ENCODE measurements around the gene PNPLA5. TPM values are rescaled to one million over a fixed set of nuclear protein-coding genes. Genes with fewer than 3 reads are reported as not detected.

PNPLA5 gene
- total RNA-seq, 1 donor from 2014 or later = not detected

DNA sequence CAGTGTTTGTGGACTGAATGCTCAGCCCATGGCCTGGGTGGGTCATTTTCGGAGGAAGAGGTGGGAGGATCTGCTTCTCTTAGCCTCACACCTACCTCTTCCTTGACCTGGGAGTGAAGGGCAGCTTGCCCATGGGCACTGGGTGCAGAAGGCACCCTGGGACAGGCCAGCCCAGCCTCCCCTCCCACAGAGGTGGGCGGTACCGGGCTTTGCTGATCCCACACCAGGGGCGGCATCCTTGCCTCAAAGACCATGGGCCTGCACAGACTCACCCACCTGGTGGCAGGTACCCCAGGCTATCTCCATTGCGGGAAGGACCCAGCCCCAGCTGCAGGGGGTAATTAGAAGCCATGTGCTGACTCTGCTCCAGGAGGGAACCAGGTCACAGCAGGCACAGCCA lies 1.5 kb upstream of the PNPLA5 start:
- no peak overlapping the region for H3K4me3 Mint-ChIP-seq
- no peak overlapping the region for H3K27ac Mint-ChIP-seq
- H3K9me3 Mint-ChIP-seq = no peaks in the 10 kb centered on the region
- intact Hi-C loops (cut with micrococcal nuclease) = no loop called here
- DNase-seq (ENCODE audit: low spot score) = no peak
- H3K36me3 Mint-ChIP-seq (ENCODE audit: low read depth) = no peaks in the 10 kb centered on the region
- H3K4me1 Mint-ChIP-seq (ENCODE audit: low read depth) = no peaks in the 10 kb centered on the region
- peaks cover 25% of the 10 kb centered on the region for H3K27me3 Mint-ChIP-seq (ENCODE audit: insufficient read depth)

DNA sequence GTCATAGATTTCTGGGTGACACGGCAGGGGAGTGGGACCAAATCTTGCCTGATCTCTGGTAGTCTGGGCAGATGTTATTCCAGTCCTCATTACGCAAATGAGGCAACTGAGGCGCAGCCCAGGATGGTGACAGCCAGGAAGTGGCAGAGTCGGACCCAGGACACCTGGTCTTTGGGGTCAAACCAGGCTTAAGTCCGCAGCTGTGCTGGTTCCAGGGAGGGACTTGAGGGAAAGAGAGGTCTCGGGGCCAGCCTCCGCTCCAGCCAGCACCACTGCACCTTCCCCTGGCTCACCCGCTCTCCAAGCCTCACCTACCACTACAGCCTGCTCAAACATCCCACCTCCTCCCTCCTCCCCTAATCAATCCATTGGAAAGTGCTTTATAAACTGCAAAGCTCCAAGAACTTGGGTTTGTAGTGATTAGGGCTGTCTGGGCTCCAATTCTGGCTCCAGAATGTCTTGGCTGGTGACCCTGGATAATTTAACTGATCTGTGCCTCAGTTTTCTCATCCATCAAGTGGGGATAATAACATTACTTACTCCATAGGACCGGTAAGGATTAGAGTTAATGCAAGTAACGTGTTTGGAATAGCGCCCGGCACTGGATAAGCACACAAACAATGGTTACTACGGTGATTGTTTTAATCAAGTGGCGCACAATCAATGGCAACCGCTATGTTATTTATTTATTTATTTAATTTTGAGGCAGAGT lies 526 bp upstream of the PNPLA5 start:
- H3K36me3 Mint-ChIP-seq (ENCODE audit: low read depth) = no peaks in the 10 kb centered on the region
- H3K27ac Mint-ChIP-seq = no peak overlapping the region
- H3K9me3 Mint-ChIP-seq = no peaks in the 10 kb centered on the region
- peaks cover 25% of the 10 kb centered on the region for H3K27me3 Mint-ChIP-seq (ENCODE audit: insufficient read depth)
- intact Hi-C loops (cut with micrococcal nuclease) = no loop called here
- no peak overlapping the region for H3K4me3 Mint-ChIP-seq
- DNase-seq (ENCODE audit: low spot score) = no peak
- no peaks in the 10 kb centered on the region for H3K4me1 Mint-ChIP-seq (ENCODE audit: low read depth)

DNA sequence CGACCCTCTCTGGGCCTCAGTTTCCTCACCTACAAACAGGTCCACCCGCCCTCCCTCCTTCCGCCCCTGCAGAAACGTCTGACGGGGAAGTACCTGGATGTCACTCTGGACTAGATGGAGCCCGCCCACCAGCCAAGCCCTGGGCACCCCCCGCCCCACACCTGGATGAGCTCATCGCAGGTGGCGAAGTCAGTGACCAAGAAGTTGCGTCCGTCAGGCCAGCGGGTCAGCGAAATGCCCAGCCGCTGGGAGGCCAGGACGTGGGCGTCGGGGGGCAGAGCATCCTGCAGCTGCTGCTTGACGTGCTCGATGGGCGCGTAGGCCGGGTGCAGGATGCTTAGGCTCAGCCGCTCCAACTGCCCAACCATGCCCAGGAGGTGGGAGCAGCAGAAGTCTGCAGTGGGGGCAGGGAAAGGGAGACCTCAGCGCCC lies 897 bp downstream of the PNPLA5 start:
- Mint-ChIP-seq H3K27me3 (ENCODE audit: insufficient read depth) (peaks cover 28% of the 10 kb centered on the region), H3K27ac (no peak overlapping the region), H3K9me3 (no peaks in the 10 kb centered on the region), H3K36me3 (ENCODE audit: low read depth) (no peaks in the 10 kb centered on the region), H3K4me3 (no peak overlapping the region), H3K4me1 (ENCODE audit: low read depth) (no peaks in the 10 kb centered on the region)
- intact Hi-C loops (cut with micrococcal nuclease) = no loop called here
- no peak for DNase-seq (ENCODE audit: low spot score)

DNA sequence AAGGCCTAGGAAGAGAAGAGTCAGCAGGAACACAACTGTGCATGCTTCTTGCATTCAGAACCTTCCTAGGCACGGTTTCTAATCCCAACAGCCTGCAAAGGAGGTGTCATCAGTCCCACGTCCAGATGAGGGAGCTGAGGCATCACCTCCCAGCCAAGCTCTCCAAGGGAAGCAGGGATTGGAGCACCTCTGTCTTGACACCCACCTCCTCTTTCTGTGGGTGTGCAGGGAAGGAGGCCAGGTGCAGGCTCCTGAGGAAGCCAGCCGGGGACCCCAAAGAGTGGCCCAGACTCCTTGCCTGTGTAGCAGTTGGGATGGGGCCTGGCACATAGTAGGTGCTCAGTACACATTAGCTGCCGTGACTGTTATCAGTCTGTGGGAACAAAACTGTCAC lies 2.0 kb downstream of the PNPLA5 start:
- no peak for DNase-seq (ENCODE audit: low spot score)
- peaks cover 28% of the 10 kb centered on the region for H3K27me3 Mint-ChIP-seq (ENCODE audit: insufficient read depth)
- no peaks in the 10 kb centered on the region for H3K36me3 Mint-ChIP-seq (ENCODE audit: low read depth)
- H3K9me3 Mint-ChIP-seq = no peaks in the 10 kb centered on the region
- H3K4me3 Mint-ChIP-seq = no peak overlapping the region
- no peaks in the 10 kb centered on the region for H3K4me1 Mint-ChIP-seq (ENCODE audit: low read depth)
- no peak overlapping the region for H3K27ac Mint-ChIP-seq
- intact Hi-C loops (cut with micrococcal nuclease) = loop anchor here (10.0 kb wide), 1 partner anchor 505 kb away; no protein-coding TSS in a partner anchor

DNA sequence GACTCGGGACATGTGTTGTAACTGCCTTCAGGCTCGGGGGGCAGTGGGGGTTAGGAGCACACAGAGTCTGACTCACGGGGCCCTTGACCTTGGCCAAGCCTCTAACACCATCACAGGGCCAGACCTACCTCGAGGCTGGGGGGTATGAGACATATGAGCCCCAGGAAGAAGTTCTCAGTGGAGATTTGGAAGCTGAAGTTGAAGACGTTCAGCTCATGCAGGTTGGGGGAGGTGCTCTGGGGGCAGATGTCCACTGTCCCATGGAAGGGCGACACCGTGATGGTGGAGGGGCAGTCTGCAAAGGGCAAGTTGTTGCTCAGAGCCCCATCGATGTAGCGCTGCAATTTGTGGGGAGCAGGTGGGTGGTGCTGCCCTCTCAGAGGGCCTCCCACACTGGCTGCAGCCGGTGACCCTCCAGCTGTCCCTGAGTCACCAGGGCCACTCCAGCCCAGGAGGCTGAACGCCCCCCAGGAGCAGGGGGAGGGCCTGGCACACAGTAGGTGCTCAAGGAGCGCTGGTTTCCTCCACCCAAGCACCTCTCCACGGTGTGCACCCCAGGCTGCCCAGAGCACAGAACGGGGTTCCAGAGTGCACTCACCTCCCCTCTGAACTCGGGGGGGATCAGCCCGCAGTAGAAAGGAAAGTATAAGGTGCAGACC lies 2.5 kb downstream of the PNPLA5 start:
- Mint-ChIP-seq H3K4me3 (no peak overlapping the region), H3K4me1 (ENCODE audit: low read depth) (no peaks in the 10 kb centered on the region), H3K9me3 (no peaks in the 10 kb centered on the region), H3K36me3 (ENCODE audit: low read depth) (no peaks in the 10 kb centered on the region), H3K27ac (no peak overlapping the region), H3K27me3 (ENCODE audit: insufficient read depth) (peaks cover 28% of the 10 kb centered on the region)
- DNase-seq (ENCODE audit: low spot score) = no peak
- intact Hi-C loops (cut with micrococcal nuclease) = loop anchor here (10.0 kb wide), 1 partner anchor 505 kb away; no protein-coding TSS in a partner anchor

DNA sequence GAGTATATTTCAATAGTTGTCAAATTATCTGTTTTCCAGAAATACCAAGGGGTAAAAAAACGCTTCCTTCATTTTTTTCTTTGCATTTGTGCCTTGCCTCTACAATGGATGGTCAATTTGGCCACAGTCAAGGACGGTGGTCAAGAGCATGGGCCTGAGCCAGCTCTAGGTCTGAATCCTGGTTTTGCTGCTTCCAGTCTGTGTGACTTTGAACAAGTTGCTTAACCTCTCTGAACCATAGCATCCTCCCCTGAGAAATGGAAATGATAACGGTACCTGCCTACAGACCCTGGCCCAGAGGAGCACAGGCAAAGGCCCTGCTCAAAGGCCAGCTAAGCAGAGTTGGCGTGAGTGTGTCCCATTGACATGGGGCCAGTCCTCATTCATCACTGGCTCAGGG lies 3.1 kb downstream of the PNPLA5 start:
- no peak for DNase-seq (ENCODE audit: low spot score)
- Mint-ChIP-seq H3K27ac (no peak overlapping the region), H3K9me3 (no peaks in the 10 kb centered on the region), H3K36me3 (ENCODE audit: low read depth) (no peaks in the 10 kb centered on the region), H3K4me1 (ENCODE audit: low read depth) (no peaks in the 10 kb centered on the region), H3K4me3 (no peak overlapping the region), H3K27me3 (ENCODE audit: insufficient read depth) (peaks cover 26% of the 10 kb centered on the region)
- intact Hi-C loops (cut with micrococcal nuclease) = loop anchor here (10.0 kb wide), 1 partner anchor 504 kb away; no protein-coding TSS in a partner anchor

DNA sequence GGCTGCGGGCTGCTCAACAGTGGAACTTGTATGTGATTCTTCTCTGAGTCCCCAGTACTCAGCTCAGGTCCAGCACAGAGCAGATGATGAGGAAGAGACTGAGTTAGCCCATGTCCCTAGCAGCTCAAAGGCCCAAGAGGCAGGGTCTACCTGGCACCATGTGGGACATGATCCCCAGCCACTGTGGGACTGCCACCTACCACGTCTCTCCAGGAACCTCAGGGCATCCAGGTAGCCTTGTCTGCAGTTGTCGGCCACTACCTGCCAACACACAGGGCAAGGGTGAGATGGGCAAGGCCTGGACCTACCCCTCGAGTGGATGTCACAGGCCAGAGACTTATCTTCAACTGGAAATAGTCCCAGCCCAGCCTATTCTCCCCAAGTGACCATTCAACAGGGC lies 4.4 kb downstream of the PNPLA5 start:
- intact Hi-C loops (cut with micrococcal nuclease) = loop anchor here (10.0 kb wide), 1 partner anchor 503 kb away; no protein-coding TSS in a partner anchor

DNA sequence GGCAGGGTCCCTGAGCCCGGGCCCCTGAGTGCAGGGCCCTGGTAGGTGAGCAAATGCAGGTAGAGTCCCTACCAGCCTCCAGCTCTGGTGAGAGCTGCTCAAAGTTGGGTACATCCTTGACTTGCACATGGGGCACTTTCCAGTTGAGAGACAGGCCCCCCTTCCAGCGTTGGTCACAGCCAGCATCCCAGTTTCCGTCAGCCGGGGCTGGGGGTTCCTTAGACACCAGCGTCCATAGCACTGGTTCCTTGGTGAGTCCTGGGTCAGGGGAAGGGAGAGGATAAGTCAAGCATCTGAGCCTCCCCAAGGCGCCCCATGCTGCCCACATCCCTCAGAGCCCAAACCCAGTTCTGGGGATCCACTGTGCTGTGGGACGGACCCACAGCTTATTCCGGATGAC lies 5.6 kb downstream of the PNPLA5 start:
- Mint-ChIP-seq H3K4me3 (no peak overlapping the region), H3K9me3 (no peaks in the 10 kb centered on the region), H3K27me3 (ENCODE audit: insufficient read depth) (peaks cover 16% of the 10 kb centered on the region), H3K4me1 (ENCODE audit: low read depth) (no peaks in the 10 kb centered on the region), H3K36me3 (ENCODE audit: low read depth) (no peaks in the 10 kb centered on the region), H3K27ac (no peak overlapping the region)
- DNase-seq (ENCODE audit: low spot score) = no peak
- intact Hi-C loops (cut with micrococcal nuclease) = loop anchor here (10.0 kb wide), 1 partner anchor 501 kb away; no protein-coding TSS in a partner anchor

More for the DNA sequence above, 4.4 kb downstream of the PNPLA5 start:
- no peak overlapping the region for H3K4me3 Mint-ChIP-seq
- H3K27me3 Mint-ChIP-seq (ENCODE audit: insufficient read depth) = peaks cover 20% of the 10 kb centered on the region
- H3K4me1 Mint-ChIP-seq (ENCODE audit: low read depth) = no peaks in the 10 kb centered on the region
- no peak overlapping the region for H3K27ac Mint-ChIP-seq
- DNase-seq (ENCODE audit: low spot score) = no peak
- H3K36me3 Mint-ChIP-seq (ENCODE audit: low read depth) = no peaks in the 10 kb centered on the region
- no peaks in the 10 kb centered on the region for H3K9me3 Mint-ChIP-seq

DNA sequence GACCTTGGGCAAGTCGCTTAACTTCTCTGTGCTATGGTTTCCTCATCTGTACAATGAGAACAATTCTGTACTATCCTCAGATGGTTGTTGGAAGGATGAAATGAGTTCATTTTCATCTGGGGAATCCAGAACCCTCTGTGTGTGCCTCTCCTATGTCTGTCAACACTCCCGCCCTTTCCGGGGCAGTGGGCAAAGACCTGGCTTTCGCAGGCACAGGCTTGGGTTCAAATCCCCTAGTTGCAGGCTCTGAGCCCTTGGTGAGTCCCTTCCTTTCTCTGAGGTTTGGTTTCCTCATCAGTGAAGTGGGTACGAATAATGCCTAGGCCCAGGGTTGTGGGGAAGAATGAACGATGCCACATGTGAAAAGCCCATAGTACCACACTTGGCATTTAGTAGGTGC lies 6.0 kb downstream of the PNPLA5 start:
- H3K9me3 Mint-ChIP-seq = no peaks in the 10 kb centered on the region
- H3K4me1 Mint-ChIP-seq (ENCODE audit: low read depth) = no peaks in the 10 kb centered on the region
- no peak overlapping the region for H3K27ac Mint-ChIP-seq
- H3K36me3 Mint-ChIP-seq (ENCODE audit: low read depth) = no peaks in the 10 kb centered on the region
- H3K27me3 Mint-ChIP-seq (ENCODE audit: insufficient read depth) = peaks cover 16% of the 10 kb centered on the region
- no peak overlapping the region for H3K4me3 Mint-ChIP-seq
- DNase-seq (ENCODE audit: low spot score) = no peak
- intact Hi-C loops (cut with micrococcal nuclease) = loop anchor here (10.0 kb wide), 1 partner anchor 501 kb away; no protein-coding TSS in a partner anchor

DNA sequence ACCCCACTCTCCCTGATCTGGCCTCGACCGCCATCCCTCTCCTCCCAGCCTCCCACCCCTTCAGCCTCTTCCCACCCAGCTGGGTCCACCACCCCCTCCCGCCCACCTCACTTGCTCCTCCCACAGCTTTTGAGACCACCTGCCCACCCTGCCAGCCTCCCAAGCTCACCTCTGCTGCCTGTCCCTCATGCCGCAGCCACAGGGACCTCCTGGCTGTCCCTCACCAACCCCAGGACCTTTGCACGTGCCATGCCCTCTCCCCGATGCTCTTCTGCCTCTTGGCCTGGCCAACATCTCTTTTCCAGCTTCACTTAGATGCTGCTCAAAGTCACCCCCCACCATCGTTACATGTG lies 6.5 kb downstream of the PNPLA5 start:
- Mint-ChIP-seq H3K36me3 (ENCODE audit: low read depth) (no peaks in the 10 kb centered on the region), H3K9me3 (no peaks in the 10 kb centered on the region), H3K4me1 (ENCODE audit: low read depth) (no peaks in the 10 kb centered on the region), H3K4me3 (no peak overlapping the region), H3K27me3 (ENCODE audit: insufficient read depth) (peaks cover 11% of the 10 kb centered on the region), H3K27ac (no peak overlapping the region)
- intact Hi-C loops (cut with micrococcal nuclease) = loop anchor here (10.0 kb wide), 1 partner anchor 500 kb away; no protein-coding TSS in a partner anchor
- no peak for DNase-seq (ENCODE audit: low spot score)

DNA sequence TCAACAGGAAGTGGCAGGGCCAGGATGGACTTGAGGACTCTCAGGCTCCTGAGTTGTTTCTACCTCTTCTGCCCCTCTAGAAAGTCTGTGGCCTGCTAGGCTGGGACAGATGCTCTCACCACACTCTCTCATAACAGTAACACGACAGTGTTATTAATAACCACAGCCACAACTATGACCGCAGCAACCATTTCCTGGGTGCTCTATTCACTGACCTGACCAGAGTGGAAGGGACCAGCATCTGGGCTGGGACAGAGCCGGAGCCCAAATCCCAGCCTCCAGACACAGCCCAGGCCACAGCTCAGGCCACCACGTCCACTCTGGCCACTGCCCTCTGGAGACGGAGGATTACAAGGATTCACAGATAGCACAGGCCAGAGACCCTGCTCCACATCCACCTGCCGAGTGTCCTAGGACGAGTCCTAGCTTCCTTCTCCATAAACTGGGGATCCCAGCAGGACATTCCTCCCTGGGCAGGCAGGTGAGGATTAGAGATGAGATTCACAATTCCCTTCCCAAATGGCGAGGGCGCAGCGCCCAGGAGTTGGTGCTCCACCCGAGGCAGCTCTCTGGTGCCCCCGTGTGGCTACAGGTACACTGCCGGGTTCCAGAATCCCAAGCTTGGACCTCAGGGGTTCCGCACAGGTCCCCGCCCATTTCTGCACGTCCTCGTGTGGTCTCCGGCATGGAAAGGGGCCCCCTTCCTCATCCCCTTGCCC lies 7.1 kb downstream of the PNPLA5 start:
- Mint-ChIP-seq H3K9me3 (no peaks in the 10 kb centered on the region), H3K27ac (no peak overlapping the region), H3K27me3 (ENCODE audit: insufficient read depth) (peaks cover 6% of the 10 kb centered on the region), H3K4me3 (no peak overlapping the region), H3K36me3 (ENCODE audit: low read depth) (no peaks in the 10 kb centered on the region), H3K4me1 (ENCODE audit: low read depth) (no peaks in the 10 kb centered on the region)
- peak; percentile 10 for DNase-seq (ENCODE audit: low spot score)
- intact Hi-C loops (cut with micrococcal nuclease) = loop anchor here (10.0 kb wide), 1 partner anchor 500 kb away; no protein-coding TSS in a partner anchor

DNA sequence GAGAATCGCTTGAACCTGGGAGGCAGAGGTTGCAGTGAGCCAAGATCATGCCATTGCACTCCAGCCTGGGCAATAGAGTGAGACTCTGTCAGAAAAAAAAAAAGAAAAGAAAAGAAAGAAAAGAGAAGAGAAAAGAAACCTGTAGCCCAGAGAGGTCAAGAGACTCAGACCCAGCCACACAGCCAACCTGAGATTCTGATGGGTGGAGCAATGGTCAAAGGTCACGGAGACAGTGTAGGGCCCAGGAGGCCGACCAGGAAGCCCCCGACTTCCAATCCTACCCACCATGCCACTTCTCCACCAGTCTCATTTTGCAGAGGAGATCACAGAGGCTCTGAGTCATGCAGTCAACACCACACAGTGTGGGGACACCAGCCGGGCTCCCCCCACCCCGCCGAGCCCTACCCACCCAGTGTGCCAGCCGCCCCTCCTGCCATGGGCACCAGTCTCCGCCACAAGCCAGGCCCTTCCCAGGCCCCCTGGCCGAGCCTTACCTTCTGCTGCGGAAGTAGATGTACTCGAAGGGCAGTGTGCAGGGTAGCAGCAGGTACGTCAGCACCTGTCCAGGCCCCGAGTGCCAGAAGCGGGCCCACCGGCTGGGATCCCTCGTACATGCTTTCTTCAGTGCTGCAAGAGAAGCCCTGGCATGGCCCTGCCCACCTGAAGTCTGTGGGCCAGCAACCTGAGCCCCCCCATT lies 7.9 kb downstream of the PNPLA5 start:
- H3K27ac Mint-ChIP-seq = no peak overlapping the region
- intact Hi-C loops (cut with micrococcal nuclease) = loop anchor here (1.0 to 10.0 kb wide), 3 partner anchors 62 to 742 kb away; no protein-coding TSS in a partner anchor
- no peaks in the 10 kb centered on the region for H3K9me3 Mint-ChIP-seq
- H3K4me3 Mint-ChIP-seq = no peak overlapping the region
- no peaks in the 10 kb centered on the region for H3K4me1 Mint-ChIP-seq (ENCODE audit: low read depth)
- H3K36me3 Mint-ChIP-seq (ENCODE audit: low read depth) = no peaks in the 10 kb centered on the region
- DNase-seq (ENCODE audit: low spot score) = no peak
- peaks cover 6% of the 10 kb centered on the region for H3K27me3 Mint-ChIP-seq (ENCODE audit: insufficient read depth)

Data from activated T-helper 1 cell treated with anti-CD3 and anti-CD28 coated beads, Interleukin-12 subunit alpha, Interleukin-12 subunit beta, Interleukin-2, Interleukin-4 antibody, amounts not matched to agents 30 ng/mL and 10 ng/mL and 1 ng/mL, durations not matched to agents 14 hours and 24 hours and 36 hours (primary cell).